ENCODE results near the gene PKP1.

PKP1 gene

GRCh38 chr1:201371276-201371675, 88.0 kb downstream of the PKP1 start:
- no peak for DNase-seq (ENCODE audit: low read depth)

- no peak for DNase-seq (ENCODE audit: low read depth)
These were observed 88.5 kb downstream of the PKP1 start for GRCh38 chr1:201371792-201372191.

- no peak for DNase-seq (ENCODE audit: low read depth)
These were observed 91.1 kb downstream of the PKP1 start for GRCh38 chr1:201374364-201374763.

- no peak for DNase-seq (ENCODE audit: low read depth)
These were observed 91.9 kb downstream of the PKP1 start for GRCh38 chr1:201375169-201375568.

GRCh38 chr1:201376107-201376463, 92.8 kb downstream of the PKP1 start:
- DNase-seq (ENCODE audit: low read depth), result no peak

GRCh38 chr1:201376464-201377374, 93.4 kb downstream of the PKP1 start:
- DNase-seq (ENCODE audit: low read depth), result no peak

GRCh38 chr1:201377611-201378092, 94.3 kb downstream of the PKP1 start, which contains the start of gene TNNT2:
Gene TNNT2 (minus strand): TSS chr1:201377680. CDS start chr1:201373254, 4,426 bp downstream.
- DNase-seq (ENCODE audit: low read depth), result no peak

- no peak for DNase-seq (ENCODE audit: low read depth)
These were observed 95.5 kb downstream of the PKP1 start for GRCh38 chr1:201378804-201379203.

- DNase-seq (ENCODE audit: low read depth), result no peak
These were observed 96.5 kb downstream of the PKP1 start for GRCh38 chr1:201379733-201380242.

GRCh38 chr1:201381130-201381529, 97.8 kb downstream of the PKP1 start:
- DNase-seq (ENCODE audit: low read depth), result no peak

Measured in stimulated activated CD8-positive, alpha-beta memory T cell treated with anti-CD3 and anti-CD28 coated beads, Interleukin-7, amount 100 ng/mL, for 24 hours (primary cell).